H1 (cell line): Measurements from ENCODE around the gene MPEG1. TPM values are rescaled to one million over a fixed set of nuclear protein-coding genes. Genes with fewer than 3 reads are reported as not detected.

Experiments
- HDAC6 ChIP-seq: IDR thresholded peaks from one replicate; pipeline ENCODE4 v1.7.1; 2012; ENCODE audit warnings: low read depth, mild to moderate bottlenecking, inconsistent platforms, low read length, moderate library complexity
- KDM4A ChIP-seq: IDR thresholded peaks from one replicate; pipeline ENCODE4 v1.7.1; 2012; ENCODE audit warnings: low read depth, mild to moderate bottlenecking, moderate library complexity, low read length, inconsistent platforms; ENCODE audit not compliant: severe bottlenecking
- SP1 ChIP-seq: IDR thresholded peaks from 2 replicates; pipeline ENCODE4 v1.6.1; 2011; ENCODE audit warnings: low read depth, low read length
- TAF1 ChIP-seq: IDR thresholded peaks from 2 replicates; pipeline ENCODE4 v1.6.1; 2011; ENCODE audit warnings: mild to moderate bottlenecking, low read depth, low read length
- polyA plus RNA-seq, 7 experiments: library from polyadenylated mRNA; depleted of rRNA in 3 of 7; stranded (reverse) in 5 of 7; unstranded in 2 of 7; fragments of >200 nt in 5 of 7; fragments of 200-250 nt in 2 of 7; gene quantifications; 1 replicate in 5 of 7; 2 replicates in 1 of 7; 4 replicates in 1 of 7; pipeline versions ENCODE4 v1.2.1 to v1.2.3, GENCODE V29; 2011 to 2013; ENCODE audit warnings: missing spikeins in 2 of 7, mixed read lengths in 2 of 7
- total RNA-seq: library from RNA; stranded (reverse); fragmentation: NEBNext Ultra II Directional; extraction: Animal tissue kit (Norgen Biotek cat#: 25700); gene quantifications from 2 replicates; pipeline ENCODE4 v1.2.1, GENCODE V29; 2021
- TF ChIP-seq, protein P1 (sequence below): IDR thresholded peaks from 2 replicates; pipeline ENCODE4 v1.6.1; 2012; ENCODE audit warnings: inconsistent platforms

MPEG1 gene
- total and polyA plus RNA-seq, 2 of the 8 experiments (the other 6 are each of a cell fraction or from before 2014, with no cell fraction given): not detected

GRCh38 chr11:59224351-59224928 is 11.7 kb upstream of the MPEG1 start (continued):
- no peak for TF ChIP-seq HDAC6
- TF ChIP-seq TAF1: no peak
- TF ChIP-seq, protein P1, sequence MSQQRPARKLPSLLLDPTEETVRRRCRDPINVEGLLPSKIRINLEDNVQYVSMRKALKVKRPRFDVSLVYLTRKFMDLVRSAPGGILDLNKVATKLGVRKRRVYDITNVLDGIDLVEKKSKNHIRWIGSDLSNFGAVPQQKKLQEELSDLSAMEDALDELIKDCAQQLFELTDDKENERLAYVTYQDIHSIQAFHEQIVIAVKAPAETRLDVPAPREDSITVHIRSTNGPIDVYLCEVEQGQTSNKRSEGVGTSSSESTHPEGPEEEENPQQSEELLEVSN: no peak
- no peak for TF ChIP-seq KDM4A
- no peak for TF ChIP-seq SP1
- TF ChIP-seq, all 59 proteins: peak for 0
